DOHH2 (cell line): ENCODE data around the gene KMT2D.

ENCODE experiments used
- H3F3A ChIP-seq: fragments of 200-600 bp; sonication (generic), shearing (Covaris generic); 2 replicates; pipeline ENCODE4 v1.6.0; 2016; ENCODE audit warnings: antibody characterized with exemption, mild to moderate bottlenecking; ENCODE audit not compliant: control insufficient read depth, insufficient read depth
- H3K27ac ChIP-seq: fragments of 200-600 bp; sonication (generic); 2 replicates; pipeline ENCODE4 v1.5.1; 2014; ENCODE audit warnings: low read depth, mild to moderate bottlenecking, low read length, moderate library complexity
- H3K27me3 ChIP-seq: fragments of 200-600 bp; sonication (generic); 2 replicates; pipeline ENCODE4 v1.6.1; 2014; ENCODE audit warnings: mild to moderate bottlenecking, low read length, mixed read lengths; ENCODE audit not compliant: control insufficient read depth
- H3K36me3 ChIP-seq: fragments of 200-600 bp; sonication (generic); 2 replicates; pipeline ENCODE4 v1.6.1; 2014; ENCODE audit warnings: mild to moderate bottlenecking, low read length, moderate library complexity, mixed read lengths; ENCODE audit not compliant: control insufficient read depth
- H3K4me1 ChIP-seq: fragments of 200-600 bp; sonication (generic); 2 replicates; pipeline ENCODE4 v1.6.1; 2014; ENCODE audit warnings: mild to moderate bottlenecking, low read length, mixed read lengths; ENCODE audit not compliant: control insufficient read depth
- H3K4me2 ChIP-seq: fragments of 200-600 bp; sonication (generic); 2 replicates; pipeline ENCODE4 v1.6.0; 2014; ENCODE audit warnings: mild to moderate bottlenecking, low read length, moderate library complexity
- H3K4me3 ChIP-seq: fragments of 200-600 bp; sonication (generic); 2 replicates; pipeline ENCODE4 v1.5.1; 2014; ENCODE audit warnings: mild to moderate bottlenecking, low read length, mixed read lengths
- H3K79me2 ChIP-seq: fragments of 200-600 bp; sonication (generic); 2 replicates; pipeline ENCODE4 v1.6.1; 2014; ENCODE audit warnings: mild to moderate bottlenecking, low read length, mixed read lengths; ENCODE audit not compliant: control insufficient read depth
- H3K9me2 ChIP-seq: fragments of 200-600 bp; sonication (generic); replicated peaks from 2 replicates; pipeline ENCODE4 v1.6.1; 2014; ENCODE audit warnings: mild to moderate bottlenecking, low read length, mixed read lengths; ENCODE audit not compliant: control insufficient read depth
- H3K9me3 ChIP-seq: fragments of 200-600 bp; sonication (generic); 2 replicates; pipeline ENCODE4 v1.6.1; 2014; ENCODE audit warnings: antibody characterized with exemption, low read length, mixed read lengths; ENCODE audit not compliant: control insufficient read depth, insufficient read depth
- H4K20me1 ChIP-seq: fragments of 200-600 bp; sonication (generic); 2 replicates; pipeline ENCODE4 v1.6.0; 2014; ENCODE audit warnings: low read depth, mild to moderate bottlenecking, antibody characterized with exemption, low read length, moderate library complexity; ENCODE audit not compliant: control insufficient read depth, insufficient read depth
- CTCF ChIP-seq: fragments of 200-600 bp; sonication (generic); IDR thresholded peaks from one replicate; pipeline ENCODE4 v1.5.1; 2014; ENCODE audit warnings: antibody characterized with exemption, mild to moderate bottlenecking, low read depth, low read length; ENCODE audit not compliant: poor library complexity, severe bottlenecking
- EZH2phosphoT487 ChIP-seq: fragments of 200-600 bp; sonication (generic); IDR thresholded peaks from 2 replicates; pipeline ENCODE4 v1.6.1; 2017; ENCODE audit warnings: borderline replicate concordance, mild to moderate bottlenecking, antibody characterized with exemption, low read length, moderate library complexity, mixed read lengths

Gene KMT2D

DNA sequence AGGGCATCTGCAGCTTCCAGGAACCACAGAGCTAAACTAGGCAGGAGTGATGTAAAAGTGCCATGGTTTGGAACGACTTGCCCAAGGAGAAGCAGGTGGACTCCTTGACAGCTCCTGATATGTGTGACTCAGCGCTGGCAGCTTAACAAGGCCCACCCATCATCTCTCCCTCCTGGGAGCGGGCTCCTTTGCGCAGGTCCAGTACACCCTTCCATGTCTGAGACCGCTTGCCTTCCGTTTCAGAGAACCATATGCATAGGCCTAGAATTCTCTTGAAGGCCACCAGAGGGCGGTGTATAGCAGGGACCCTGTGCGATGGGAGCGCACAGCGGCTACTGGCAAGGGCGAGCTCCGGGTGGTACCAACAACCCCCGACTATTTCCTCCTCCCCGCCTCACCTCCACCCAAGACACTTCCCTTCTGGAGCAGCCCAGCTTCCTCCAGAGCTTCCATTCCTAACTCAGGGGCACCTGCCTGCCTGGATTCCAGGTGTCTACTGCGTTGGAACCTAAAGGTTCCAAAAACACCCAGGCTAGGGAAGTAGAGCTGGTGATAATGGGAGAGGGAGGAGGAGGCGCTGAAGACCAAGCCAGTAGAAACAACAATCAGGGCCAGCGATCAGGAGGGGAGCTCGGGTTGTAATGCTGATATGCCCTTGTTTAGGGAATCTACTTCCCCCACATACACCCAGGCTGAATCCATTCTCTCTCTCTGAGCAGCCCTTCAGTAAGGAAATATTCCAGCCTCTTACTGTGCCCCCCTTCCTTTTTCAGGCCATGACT, 27.7 kb upstream of the KMT2D start:
- Histone ChIP-seq H4K20me1 (no peaks in the 10 kb centered on the region), H3K27me3 (peaks cover 54% of the 10 kb centered on the region), H3F3A (no peaks in the 10 kb centered on the region), H3K4me1 (peaks cover 31% of the 10 kb centered on the region), H3K79me2 (no peaks in the 10 kb centered on the region), H3K9me3 (no peaks in the 10 kb centered on the region), H3K4me2 (peak overlapping the region; percentile 68), H3K4me3 (peak overlapping the region; percentile 45), H3K36me3 (no peaks in the 10 kb centered on the region), H3K27ac (no peak overlapping the region), H3K9me2 (no peaks in the 10 kb centered on the region)
- TF ChIP-seq EZH2phosphoT487 (no peak), CTCF (peak; percentile 93)

- H4K20me1 ChIP-seq = no peaks in the 10 kb centered on the region
- peaks cover 37% of the 10 kb centered on the region for H3K27me3 ChIP-seq
- no peaks in the 10 kb centered on the region for H3K79me2 ChIP-seq
- TF ChIP-seq CTCF (no peak), EZH2phosphoT487 (no peak)
- no peaks in the 10 kb centered on the region for H3K9me3 ChIP-seq
- H3F3A ChIP-seq = no peaks in the 10 kb centered on the region
- H3K9me2 ChIP-seq = no peaks in the 10 kb centered on the region
- H3K4me3 ChIP-seq = no peak overlapping the region
- peaks cover 22% of the 10 kb centered on the region for H3K4me1 ChIP-seq
- H3K36me3 ChIP-seq = no peaks in the 10 kb centered on the region
- no peak overlapping the region for H3K4me2 ChIP-seq
- no peak overlapping the region for H3K27ac ChIP-seq
Observed at GRCh38 chr12:49086116-49086515, 25.5 kb upstream of the KMT2D start.

GRCh38 chr12:49084438-49084837, 23.8 kb upstream of the KMT2D start:
- no peaks in the 10 kb centered on the region for H3K36me3 ChIP-seq
- no peak overlapping the region for H3K4me2 ChIP-seq
- H3K9me2 ChIP-seq = no peaks in the 10 kb centered on the region
- no peaks in the 10 kb centered on the region for H3F3A ChIP-seq
- H3K4me3 ChIP-seq = no peak overlapping the region
- H3K27me3 ChIP-seq = peaks cover 25% of the 10 kb centered on the region
- no peak overlapping the region for H3K27ac ChIP-seq
- H3K79me2 ChIP-seq = no peaks in the 10 kb centered on the region
- TF ChIP-seq CTCF = no peak
- peaks cover 12% of the 10 kb centered on the region for H3K4me1 ChIP-seq
- no peaks in the 10 kb centered on the region for H4K20me1 ChIP-seq
- H3K9me3 ChIP-seq = no peaks in the 10 kb centered on the region
